ENCODE results near the gene CXCL11.
"Not testable (repeated sequence)": the region's sequence is repeated elsewhere in the genome, so short reads cannot be mapped to it uniquely, and the experiment has no call there.

Gene CXCL11

DNA sequence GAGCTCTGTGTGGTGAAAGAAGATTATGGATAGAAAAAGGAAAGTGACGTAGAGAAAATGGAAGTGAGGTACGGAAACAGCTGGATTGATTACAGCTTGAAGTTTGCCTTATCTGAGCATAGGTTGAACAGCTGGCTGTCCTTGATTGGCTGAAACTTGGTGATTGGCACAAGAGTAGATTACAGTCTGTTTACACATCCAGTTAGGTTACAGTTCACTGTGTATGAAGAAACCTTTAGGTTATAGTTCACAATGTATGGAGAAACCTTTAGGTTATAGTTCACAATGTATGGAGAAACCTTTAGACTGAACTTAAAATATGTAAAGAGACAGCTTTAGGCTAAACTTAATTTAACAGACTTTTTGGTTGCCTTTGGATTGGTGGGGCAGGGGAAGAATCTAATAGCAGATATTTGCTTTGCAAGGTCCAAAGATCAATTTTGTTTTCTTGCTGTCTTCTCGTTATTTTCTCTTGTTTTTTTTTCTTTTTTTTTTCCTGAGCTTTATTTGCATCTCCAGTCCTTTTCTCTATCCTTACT, 23.1 kb upstream of the CXCL11 start:
- no peaks in the 10 kb centered on the region for H3K36me3 Mint-ChIP-seq (ENCODE audit: insufficient read depth)
- no peak overlapping the region for H3K4me3 Mint-ChIP-seq
- H3K4me1 Mint-ChIP-seq (ENCODE audit: low read depth in 2 of 2), result no peaks in the 10 kb centered on the region
- no peak overlapping the region for H3K27ac Mint-ChIP-seq
- ATAC-seq (replicated peaks) (no peak), DNase-seq (no peak)
- H3K27me3 Mint-ChIP-seq, result peaks cover 7 to 9% of the 10 kb centered on the region in 2 donors
- H3K9me3 Mint-ChIP-seq, result no peaks in the 10 kb centered on the region

DNA sequence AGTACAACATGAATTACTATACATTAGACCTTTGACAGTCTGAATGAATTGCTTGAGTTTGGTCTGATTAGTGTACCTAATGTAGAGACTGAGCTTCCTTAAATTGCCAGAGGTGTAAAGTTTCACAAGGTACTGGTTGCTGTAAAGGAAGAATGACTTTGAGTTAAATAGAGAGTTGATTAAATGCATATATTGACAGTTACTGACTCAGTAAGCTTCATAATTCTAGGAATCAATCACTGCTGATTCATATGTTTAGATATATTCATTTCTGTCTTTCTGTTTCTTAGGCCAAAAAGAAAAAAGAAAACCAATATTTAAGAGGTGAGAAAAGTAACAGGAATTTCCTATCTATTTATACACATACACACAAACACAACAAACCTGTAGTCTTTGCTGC, 22.4 kb upstream of the CXCL11 start:
- no peaks in the 10 kb centered on the region for H3K9me3 Mint-ChIP-seq
- H3K4me1 Mint-ChIP-seq (ENCODE audit: low read depth in 2 of 2), result no peaks in the 10 kb centered on the region
- peaks cover 7 to 14% of the 10 kb centered on the region in 2 donors for H3K27me3 Mint-ChIP-seq
- H3K27ac Mint-ChIP-seq, result no peak overlapping the region
- H3K4me3 Mint-ChIP-seq, result no peak overlapping the region
- ATAC-seq (replicated peaks) (no peak), DNase-seq (no peak)
- H3K36me3 Mint-ChIP-seq (ENCODE audit: insufficient read depth), result no peaks in the 10 kb centered on the region

DNA sequence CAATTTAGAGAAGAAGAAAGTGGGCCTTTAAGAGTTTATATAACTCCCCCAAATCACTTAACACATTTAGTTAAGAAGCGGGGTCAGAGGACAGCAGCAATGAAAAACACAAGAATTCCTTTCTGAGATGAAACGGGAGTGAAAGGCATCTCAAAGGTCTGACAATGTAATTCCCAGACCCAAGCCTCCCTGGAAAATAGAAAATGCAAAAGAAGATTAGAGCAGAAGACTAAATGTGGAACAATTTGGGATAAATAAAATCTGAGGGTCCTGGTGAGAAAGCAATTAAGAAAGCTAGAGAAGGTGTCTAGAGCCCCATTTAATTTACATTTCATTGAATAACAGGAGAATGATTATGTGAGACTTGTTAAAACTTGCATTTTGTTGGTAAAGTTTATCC, 19.6 kb upstream of the CXCL11 start:
- DNase-seq, result no peak
- no peak overlapping the region for H3K27ac Mint-ChIP-seq

DNA sequence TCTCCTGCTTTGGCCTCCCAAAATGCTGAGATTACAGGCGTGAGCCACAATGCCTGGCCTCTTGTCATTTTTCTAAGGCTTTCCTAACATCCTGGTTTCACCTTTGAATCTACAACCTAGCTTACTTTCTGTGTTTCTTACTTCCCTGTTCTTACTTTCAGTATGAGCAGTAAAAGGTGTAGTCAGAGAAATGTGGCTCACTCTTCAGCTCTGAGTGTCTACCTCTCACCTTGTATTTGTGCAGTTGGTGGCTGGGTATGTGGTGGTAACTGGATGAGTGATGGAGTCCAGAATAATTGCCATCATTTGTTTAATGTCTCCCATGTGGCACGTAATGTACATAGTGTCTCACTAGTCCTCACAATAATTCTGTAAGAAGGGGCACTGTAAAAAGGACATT, 19.1 kb upstream of the CXCL11 start:
- DNase-seq (no peak), ATAC-seq (replicated peaks) (no peak)
- no peak overlapping the region for H3K4me3 Mint-ChIP-seq
- no peak overlapping the region for H3K27ac Mint-ChIP-seq
- H3K9me3 Mint-ChIP-seq, result no peaks in the 10 kb centered on the region
- no peaks in the 10 kb centered on the region for H3K36me3 Mint-ChIP-seq (ENCODE audit: insufficient read depth)
- peaks cover 7 to 14% of the 10 kb centered on the region in 2 donors for H3K27me3 Mint-ChIP-seq
- H3K4me1 Mint-ChIP-seq (ENCODE audit: low read depth in 2 of 2), result no peaks in the 10 kb centered on the region

More for the DNA sequence above, 19.6 kb upstream of the CXCL11 start:
- H3K27me3 Mint-ChIP-seq, result peaks cover 7 to 14% of the 10 kb centered on the region in 2 donors
- H3K4me3 Mint-ChIP-seq, result no peak overlapping the region
- no peaks in the 10 kb centered on the region for H3K4me1 Mint-ChIP-seq (ENCODE audit: low read depth in 2 of 2)
- H3K36me3 Mint-ChIP-seq (ENCODE audit: insufficient read depth), result no peaks in the 10 kb centered on the region
- no peak for ATAC-seq (replicated peaks)
- no peaks in the 10 kb centered on the region for H3K9me3 Mint-ChIP-seq

DNA sequence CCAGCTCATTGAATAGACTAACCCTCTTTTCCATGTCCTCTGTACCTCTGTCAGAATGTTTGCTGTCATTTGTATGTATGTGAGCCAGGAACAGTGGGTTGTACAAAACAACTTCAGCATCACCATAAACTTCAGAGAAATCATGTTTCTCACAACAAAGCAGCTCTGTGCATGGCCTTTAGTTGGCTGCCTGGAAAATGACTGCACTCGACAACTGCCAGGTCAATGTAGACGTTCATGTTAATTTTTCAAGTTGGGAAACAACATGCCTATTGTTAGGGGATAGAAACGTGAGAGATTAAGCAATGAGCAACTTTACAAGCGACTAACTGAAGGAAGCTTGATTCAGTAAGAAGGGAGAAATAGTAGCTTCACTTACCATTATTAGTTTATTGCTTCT, 17.9 kb upstream of the CXCL11 start:
- peaks cover 8 to 14% of the 10 kb centered on the region in 2 donors for H3K27me3 Mint-ChIP-seq
- no peaks in the 10 kb centered on the region for H3K36me3 Mint-ChIP-seq (ENCODE audit: insufficient read depth)
- no peaks in the 10 kb centered on the region for H3K4me1 Mint-ChIP-seq (ENCODE audit: low read depth in 2 of 2)
- H3K4me3 Mint-ChIP-seq, result no peak overlapping the region
- no peaks in the 10 kb centered on the region for H3K9me3 Mint-ChIP-seq
- no peak overlapping the region for H3K27ac Mint-ChIP-seq
- ATAC-seq (replicated peaks) (no peak), DNase-seq (no peak)

DNA sequence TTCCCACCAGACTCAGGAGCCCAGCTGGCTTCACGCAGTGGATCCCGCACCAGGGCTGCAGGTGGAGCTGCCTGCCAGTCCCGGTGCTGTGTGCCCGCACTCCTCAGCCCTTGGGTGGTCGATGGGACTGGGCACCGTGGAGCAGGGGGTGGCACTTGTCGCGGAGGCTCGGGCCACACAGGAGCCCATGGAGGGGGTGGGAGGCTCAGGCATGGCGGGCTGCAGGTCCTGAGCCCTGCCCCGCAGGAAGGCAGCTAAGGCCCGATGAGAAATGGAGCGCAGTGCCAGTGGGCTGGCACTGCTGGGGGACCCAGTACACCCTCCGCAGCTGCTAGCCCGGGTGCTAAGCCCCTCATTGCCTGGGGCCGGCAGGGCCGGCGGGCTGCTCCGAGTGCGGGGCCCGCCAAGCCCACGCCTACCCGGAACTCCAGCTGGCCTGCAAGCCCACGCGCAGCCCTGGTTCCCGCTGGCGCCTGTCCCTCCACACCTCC, 14.7 kb upstream of the CXCL11 start:
- DNase-seq; ATAC-seq (replicated peaks); H3K27ac Mint-ChIP-seq; H3K4me3 Mint-ChIP-seq; H3K4me1 Mint-ChIP-seq (ENCODE audit: low read depth in 2 of 2); H3K9me3 Mint-ChIP-seq; H3K36me3 Mint-ChIP-seq (ENCODE audit: insufficient read depth): not testable (repeated sequence)
- H3K27me3 Mint-ChIP-seq, result peaks cover 14% of the 10 kb centered on the region in 2 donors

DNA sequence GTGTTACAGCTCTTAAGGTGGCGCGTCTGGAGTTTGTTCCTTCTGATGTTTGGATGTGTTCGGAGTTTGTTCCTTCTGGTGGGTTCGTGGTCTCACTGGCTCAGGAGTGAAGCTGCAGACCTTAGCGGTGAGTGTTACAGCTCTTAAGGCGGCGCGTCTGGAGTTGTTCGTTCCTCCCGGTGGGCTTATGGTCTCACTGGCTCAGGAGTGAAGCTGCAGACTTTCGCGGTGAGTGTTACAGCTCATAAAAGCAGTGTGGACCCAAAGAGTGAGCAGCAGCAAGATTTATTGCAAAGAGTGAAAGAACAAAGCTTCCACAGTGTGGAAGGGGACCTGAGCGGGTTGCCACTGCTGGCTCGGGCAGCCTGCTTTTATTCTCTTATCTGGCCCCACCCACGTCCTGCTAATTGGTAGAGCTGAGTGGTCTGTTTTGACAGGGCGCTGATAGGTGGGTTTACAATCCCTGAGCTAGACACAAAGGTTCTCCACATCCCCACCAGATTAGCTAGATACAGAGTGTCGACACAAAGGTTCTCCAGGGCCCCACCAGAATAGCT, 14.1 kb upstream of the CXCL11 start:
- ATAC-seq (replicated peaks); H3K4me3 Mint-ChIP-seq; H3K36me3 Mint-ChIP-seq (ENCODE audit: insufficient read depth); DNase-seq; H3K4me1 Mint-ChIP-seq (ENCODE audit: low read depth in 2 of 2); H3K27ac Mint-ChIP-seq; H3K9me3 Mint-ChIP-seq: not testable (repeated sequence)
- H3K27me3 Mint-ChIP-seq, result peaks cover 8 to 14% of the 10 kb centered on the region in 2 donors

DNA sequence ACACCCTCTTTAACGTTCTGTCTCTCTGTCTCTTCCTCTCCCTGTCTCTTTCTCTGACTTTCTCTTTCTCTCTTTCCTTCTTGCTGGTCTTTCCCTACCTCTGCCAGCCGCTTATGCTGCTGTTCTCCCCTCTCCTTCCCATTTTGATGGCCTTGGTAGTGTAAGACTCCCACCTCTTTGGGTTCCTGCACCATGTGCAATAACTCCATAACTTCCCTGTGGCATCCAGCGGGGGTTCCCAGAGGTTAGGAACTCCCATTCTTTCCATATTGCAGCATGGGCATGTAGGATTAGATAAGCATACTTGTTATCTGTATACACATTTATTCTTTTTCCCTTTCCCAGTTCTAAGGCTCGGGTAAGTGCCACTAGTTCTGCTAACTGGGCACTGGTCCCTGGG, 8.8 kb upstream of the CXCL11 start:
- DNase-seq; H3K27ac Mint-ChIP-seq; H3K36me3 Mint-ChIP-seq (ENCODE audit: insufficient read depth); H3K4me1 Mint-ChIP-seq (ENCODE audit: low read depth in 2 of 2); H3K9me3 Mint-ChIP-seq; H3K4me3 Mint-ChIP-seq; ATAC-seq (replicated peaks): not testable (repeated sequence)
- H3K27me3 Mint-ChIP-seq, result peaks cover 13 to 14% of the 10 kb centered on the region in 2 donors

DNA sequence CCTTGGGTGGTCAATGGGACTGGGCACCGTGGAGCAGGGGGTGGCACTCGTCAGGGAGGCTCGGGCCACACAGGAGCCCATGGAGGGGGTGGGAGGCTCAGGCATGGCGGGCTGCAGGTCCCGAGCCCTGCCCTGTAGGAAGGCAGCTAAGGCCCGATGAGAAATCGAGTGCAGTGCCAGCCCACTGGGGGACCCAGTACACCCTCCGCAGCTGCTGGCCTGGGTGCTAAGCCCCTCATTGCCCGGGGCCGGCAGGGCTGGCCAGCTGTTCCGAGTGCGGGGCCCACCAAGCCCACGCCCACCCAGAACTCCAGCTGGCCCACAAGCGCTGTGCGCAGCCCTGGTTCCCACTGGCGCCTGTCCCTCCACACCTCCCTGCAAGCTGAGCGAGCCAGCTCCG, 7.4 kb upstream of the CXCL11 start:
- H3K9me3 Mint-ChIP-seq; H3K4me3 Mint-ChIP-seq; H3K4me1 Mint-ChIP-seq (ENCODE audit: low read depth in 2 of 2); H3K36me3 Mint-ChIP-seq (ENCODE audit: insufficient read depth); DNase-seq; ATAC-seq (replicated peaks); H3K27ac Mint-ChIP-seq: not testable (repeated sequence)
- peaks cover 9 to 13% of the 10 kb centered on the region in 2 donors for H3K27me3 Mint-ChIP-seq

DNA sequence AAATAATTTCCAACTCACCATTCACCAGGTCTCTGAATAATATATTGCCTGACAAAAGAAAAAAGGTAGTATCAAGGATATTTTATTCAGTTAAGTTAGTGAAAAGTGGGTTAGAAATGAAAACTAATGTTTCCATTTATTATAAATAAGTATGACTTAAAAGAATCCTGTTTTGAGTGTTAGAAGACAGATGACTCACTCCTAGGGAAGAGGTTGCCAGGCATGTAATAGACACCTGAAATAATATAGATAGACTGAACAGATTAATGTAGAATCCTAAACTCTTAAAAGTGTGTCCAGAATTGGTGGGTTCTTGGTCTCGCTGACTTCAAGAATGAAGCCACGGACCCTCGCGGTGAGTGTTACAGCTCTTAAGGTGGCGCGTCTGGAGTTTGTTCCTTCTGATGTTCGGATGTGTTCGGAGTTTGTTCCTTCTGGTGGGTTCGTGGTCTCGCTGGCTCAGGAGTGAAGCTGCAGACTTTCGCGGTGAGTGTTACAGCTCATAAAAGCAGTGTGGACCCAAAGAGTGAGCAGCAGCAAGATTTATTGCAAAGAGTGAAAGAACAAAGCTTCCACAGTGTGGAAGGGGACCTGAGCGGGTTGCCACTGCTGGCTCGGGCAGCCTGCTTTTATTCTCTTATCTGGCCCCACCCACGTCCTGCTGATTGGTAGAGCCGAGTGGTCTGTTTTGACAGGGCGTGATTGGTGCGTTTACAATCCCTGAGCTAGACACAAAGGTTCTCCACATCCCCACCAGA, 6.5 kb upstream of the CXCL11 start:
- not testable (repeated sequence) for ATAC-seq (replicated peaks); H3K4me1 Mint-ChIP-seq (ENCODE audit: low read depth in 2 of 2); H3K27ac Mint-ChIP-seq; DNase-seq; H3K9me3 Mint-ChIP-seq; H3K36me3 Mint-ChIP-seq (ENCODE audit: insufficient read depth)
- Mint-ChIP-seq H3K4me3 (peak overlapping the region; percentile 61 to 63), H3K27me3 (peaks cover 0 to 13% of the 10 kb centered on the region in 2 donors)

DNA sequence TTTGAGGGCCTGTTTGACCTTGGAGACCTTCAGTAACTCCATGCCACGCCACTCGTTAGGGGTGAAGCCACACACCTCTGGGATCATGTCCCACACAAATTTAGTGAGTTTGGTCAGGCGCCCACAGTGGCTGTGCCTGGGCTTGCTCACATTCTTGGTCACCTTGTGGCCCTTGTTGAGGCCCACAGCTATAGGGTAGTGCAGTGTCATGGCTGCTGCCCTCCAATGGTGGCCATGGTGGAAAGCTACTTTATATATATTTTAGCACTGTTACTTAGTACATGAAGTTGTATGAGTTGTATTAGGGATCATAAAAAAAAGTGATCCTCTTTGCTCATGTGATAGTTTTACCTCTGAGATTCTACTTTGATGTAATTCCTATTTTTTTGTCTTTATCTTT, 985 bp upstream of the CXCL11 start:
- H3K4me1 Mint-ChIP-seq (ENCODE audit: low read depth in 2 of 2), result no peaks in the 10 kb centered on the region
- no peak overlapping the region for H3K4me3 Mint-ChIP-seq
- H3K27ac Mint-ChIP-seq, result no peak overlapping the region
- peaks cover under 1 to 6% of the 10 kb centered on the region in 2 donors for H3K27me3 Mint-ChIP-seq
- H3K9me3 Mint-ChIP-seq, result no peaks in the 10 kb centered on the region
- no peaks in the 10 kb centered on the region for H3K36me3 Mint-ChIP-seq (ENCODE audit: insufficient read depth)
- DNase-seq (no peak), ATAC-seq (replicated peaks) (no peak)

DNA sequence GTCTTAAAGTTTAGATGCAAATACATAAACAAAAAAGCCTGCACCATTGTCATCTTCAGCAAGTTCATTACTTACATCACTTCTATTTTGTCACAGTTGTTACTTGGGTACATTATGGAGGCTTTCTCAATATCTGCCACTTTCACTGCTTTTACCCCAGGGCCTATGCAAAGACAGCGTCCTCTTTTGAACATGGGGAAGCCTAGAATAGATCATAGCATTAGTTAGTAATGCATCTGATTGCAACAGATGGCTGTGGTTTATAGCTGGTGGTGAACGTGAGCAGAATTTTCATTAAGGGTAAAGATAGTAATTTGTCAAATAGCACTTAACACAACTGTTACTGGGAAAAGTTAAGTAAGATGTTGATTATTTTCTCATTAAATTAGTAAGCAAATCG, 729 bp downstream of the CXCL11 start:
- H3K4me3 Mint-ChIP-seq, result no peak overlapping the region
- no peaks in the 10 kb centered on the region for H3K4me1 Mint-ChIP-seq (ENCODE audit: low read depth in 2 of 2)
- no peaks in the 10 kb centered on the region for H3K36me3 Mint-ChIP-seq (ENCODE audit: insufficient read depth)
- peaks cover 7% of the 10 kb centered on the region in 2 donors for H3K27me3 Mint-ChIP-seq
- no peaks in the 10 kb centered on the region for H3K9me3 Mint-ChIP-seq
- no peak for DNase-seq
- no peak overlapping the region for H3K27ac Mint-ChIP-seq
- no peak for ATAC-seq (replicated peaks)

DNA sequence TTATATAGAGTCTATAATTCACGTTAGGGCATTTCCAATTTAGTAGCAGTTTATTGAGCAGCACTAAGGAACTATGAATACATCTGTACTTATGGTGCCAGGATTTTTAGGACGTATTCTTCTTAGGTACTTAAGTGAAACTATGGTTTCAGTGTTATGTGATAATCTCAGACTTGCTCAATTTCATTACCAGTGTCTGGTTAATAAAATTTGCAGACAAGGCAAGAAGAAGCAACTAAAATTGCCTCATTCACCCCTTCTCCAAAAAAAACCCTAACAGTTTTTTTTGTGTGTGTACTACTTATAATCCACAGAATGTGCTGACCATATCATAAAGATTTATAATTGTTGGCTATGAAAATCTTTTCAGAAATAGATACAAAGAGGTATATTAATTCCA, 6.6 kb downstream of the CXCL11 start:
- H3K27ac Mint-ChIP-seq, result no peak overlapping the region
- ATAC-seq (replicated peaks) (no peak), DNase-seq (no peak)
- no peaks in the 10 kb centered on the region for H3K36me3 Mint-ChIP-seq (ENCODE audit: insufficient read depth)
- no peak overlapping the region for H3K4me3 Mint-ChIP-seq
- H3K9me3 Mint-ChIP-seq, result no peaks in the 10 kb centered on the region
- peaks cover 0 to 1% of the 10 kb centered on the region in 2 donors for H3K4me1 Mint-ChIP-seq (ENCODE audit: low read depth in 2 of 2)
- H3K27me3 Mint-ChIP-seq, result peaks cover 13 to 25% of the 10 kb centered on the region in 2 donors

DNA sequence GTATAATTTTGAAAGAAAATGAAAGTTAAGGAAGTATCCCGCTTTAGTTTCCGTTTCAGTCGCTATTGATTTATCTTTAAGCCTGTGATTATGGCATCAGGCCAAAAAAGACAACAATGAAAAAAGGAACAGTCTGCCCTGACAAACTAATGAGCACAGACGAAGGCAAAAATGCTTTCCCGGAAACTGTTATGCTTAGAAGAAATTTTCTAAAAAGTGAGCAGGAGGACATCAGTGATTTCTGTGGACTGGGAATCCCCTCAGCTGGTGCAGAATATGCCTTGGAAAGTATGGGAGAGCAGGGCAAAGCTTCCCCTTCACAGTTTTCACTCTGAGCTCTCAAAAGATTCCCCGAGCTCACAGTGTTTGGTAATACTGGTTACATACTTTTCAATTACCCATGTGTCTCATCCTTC, 7.5 kb downstream of the CXCL11 start:
- H3K36me3 Mint-ChIP-seq (ENCODE audit: insufficient read depth), result no peaks in the 10 kb centered on the region
- H3K27ac Mint-ChIP-seq, result no peak overlapping the region
- ATAC-seq (replicated peaks), result no peak

More for the DNA sequence above, 7.5 kb downstream of the CXCL11 start:
- H3K27me3 Mint-ChIP-seq, result peaks cover 19 to 25% of the 10 kb centered on the region in 2 donors
- peaks cover 0 to 3% of the 10 kb centered on the region in 2 donors for H3K4me1 Mint-ChIP-seq (ENCODE audit: low read depth in 2 of 2)
- no peaks in the 10 kb centered on the region for H3K9me3 Mint-ChIP-seq
- no peak for DNase-seq
- H3K4me3 Mint-ChIP-seq, result peak overlapping the region in 1 of 2 donors; percentile 14
